NT2/D1 (cell line): ENCODE data around the gene DSG3.

ENCODE experiments used
- SUZ12 ChIP-seq: IDR thresholded peaks from 2 replicates; pipeline ENCODE4 v1.6.1; 2011; ENCODE audit not compliant: insufficient read length, insufficient read depth; ENCODE audit errors: extremely low read depth
- ZNF274 ChIP-seq: IDR thresholded peaks from 2 replicates; pipeline ENCODE4 v1.6.1; 2011; ENCODE audit warnings: mild to moderate bottlenecking, low read depth, low read length

- TF ChIP-seq ZNF274 (no peak), SUZ12 (no peak)
Observed at GRCh38 chr18:31484461-31484860, 36.9 kb downstream of the DSG3 start.
